Measurements from ENCODE around the gene MTMR12. TPM values are rescaled to one million over a fixed set of nuclear protein-coding genes. Genes with fewer than 3 reads are reported as not detected.
A peak's percentile ranks its signal among the peaks of the same experiment; 100 is the strongest.

MTMR12 gene
- total RNA-seq, 4 donors from 2014 or later = 35.8 to 40.0 (median 38.1) TPM

DNA sequence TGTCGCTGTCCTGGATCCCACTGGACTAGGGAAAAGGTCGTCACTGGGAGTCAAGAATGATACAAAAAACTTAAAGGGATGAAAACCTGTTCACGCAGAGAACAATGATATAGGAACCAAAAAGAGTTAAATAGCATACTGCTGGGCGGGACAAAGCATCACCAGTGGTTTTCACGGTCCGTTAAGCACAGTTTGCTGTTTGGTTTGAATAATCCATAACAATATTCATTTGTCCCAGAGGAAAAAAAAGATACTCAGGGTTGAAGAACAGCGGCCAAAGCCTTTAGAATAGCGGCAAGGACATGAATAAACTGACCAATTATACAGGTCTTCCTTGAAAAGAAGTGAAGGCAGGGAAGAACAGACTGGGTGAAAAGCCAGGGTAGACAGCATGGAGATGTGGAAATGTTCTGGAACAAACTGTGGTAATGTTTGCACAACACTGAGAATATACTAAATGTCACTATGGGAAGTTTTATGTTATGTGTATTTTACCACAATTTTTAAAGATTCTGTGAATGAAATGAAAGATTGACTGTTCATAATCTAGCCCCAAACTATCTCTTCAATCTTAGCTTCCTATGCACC, 60.8 kb downstream of the MTMR12 start:
- TF ChIP-seq POLR2A (IDR thresholded peaks at IDR 0.05) (no peak), EP300 (IDR thresholded peaks at IDR 0.05) (no peak)
- TF ChIP-seq, protein P1, sequence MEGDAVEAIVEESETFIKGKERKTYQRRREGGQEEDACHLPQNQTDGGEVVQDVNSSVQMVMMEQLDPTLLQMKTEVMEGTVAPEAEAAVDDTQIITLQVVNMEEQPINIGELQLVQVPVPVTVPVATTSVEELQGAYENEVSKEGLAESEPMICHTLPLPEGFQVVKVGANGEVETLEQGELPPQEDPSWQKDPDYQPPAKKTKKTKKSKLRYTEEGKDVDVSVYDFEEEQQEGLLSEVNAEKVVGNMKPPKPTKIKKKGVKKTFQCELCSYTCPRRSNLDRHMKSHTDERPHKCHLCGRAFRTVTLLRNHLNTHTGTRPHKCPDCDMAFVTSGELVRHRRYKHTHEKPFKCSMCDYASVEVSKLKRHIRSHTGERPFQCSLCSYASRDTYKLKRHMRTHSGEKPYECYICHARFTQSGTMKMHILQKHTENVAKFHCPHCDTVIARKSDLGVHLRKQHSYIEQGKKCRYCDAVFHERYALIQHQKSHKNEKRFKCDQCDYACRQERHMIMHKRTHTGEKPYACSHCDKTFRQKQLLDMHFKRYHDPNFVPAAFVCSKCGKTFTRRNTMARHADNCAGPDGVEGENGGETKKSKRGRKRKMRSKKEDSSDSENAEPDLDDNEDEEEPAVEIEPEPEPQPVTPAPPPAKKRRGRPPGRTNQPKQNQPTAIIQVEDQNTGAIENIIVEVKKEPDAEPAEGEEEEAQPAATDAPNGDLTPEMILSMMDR (IDR thresholded peaks at IDR 0.05) = no peak
- H3K9me3 ChIP-seq = no peaks in the 10 kb centered on the region
- no peaks in the 10 kb centered on the region for H3K27me3 ChIP-seq
- H3K4me1 ChIP-seq = peaks cover 0 to 13% (median 0%) of the 10 kb centered on the region in 4 donors
- 62 to 70% methylated on average over 8 of the region's 8 CpGs for WGBS, 2 donors
- H3K27ac ChIP-seq = no peak overlapping the region
- no peak overlapping the region for H3K4me3 ChIP-seq
- H3K36me3 ChIP-seq = peaks cover 0 to 79% (median 13%) of the 10 kb centered on the region in 3 donors
- no peak for DNase-seq (ENCODE audit: low spot score in 2 of 2)

- TF ChIP-seq, protein P1 (IDR thresholded peaks at IDR 0.05) = no peak
- TF ChIP-seq EP300 (IDR thresholded peaks at IDR 0.05) (no peak), POLR2A (IDR thresholded peaks at IDR 0.05) (no peak)
- Histone ChIP-seq H3K9me3 (no peaks in the 10 kb centered on the region), H3K27me3 (no peaks in the 10 kb centered on the region), H3K27ac (no peak overlapping the region), H3K36me3 (peaks cover 0 to 92% (median 18%) of the 10 kb centered on the region in 3 donors), H3K4me1 (no peaks in the 10 kb centered on the region), H3K4me3 (no peak overlapping the region)
- 82 to 90% methylated on average over 2 of the region's 2 CpGs for WGBS, 2 donors
- DNase-seq (ENCODE audit: low spot score in 2 of 2) = no peak
Measured at GRCh38 chr5:32249668-32250067, 63.1 kb downstream of the MTMR12 start.

GRCh38 chr5:32245742-32246141, 67.0 kb downstream of the MTMR12 start:
- H3K9me3 ChIP-seq = no peaks in the 10 kb centered on the region
- H3K27ac ChIP-seq = no peak overlapping the region
- TF ChIP-seq POLR2A (IDR thresholded peaks at IDR 0.05) (no peak), EP300 (IDR thresholded peaks at IDR 0.05) (no peak)
- TF ChIP-seq, protein P1 (IDR thresholded peaks at IDR 0.05) = no peak
- H3K4me3 ChIP-seq = no peak overlapping the region
- H3K4me1 ChIP-seq = peaks cover 0 to 6% (median 0%) of the 10 kb centered on the region in 4 donors
- no peak for DNase-seq (ENCODE audit: low spot score in 2 of 2)
- WGBS, 2 donors = 97 to 100% methylated on average over 1 of the region's 1 CpG
- H3K36me3 ChIP-seq = peaks cover 0 to 95% (median 16%) of the 10 kb centered on the region in 3 donors
- H3K27me3 ChIP-seq = no peaks in the 10 kb centered on the region

DNA sequence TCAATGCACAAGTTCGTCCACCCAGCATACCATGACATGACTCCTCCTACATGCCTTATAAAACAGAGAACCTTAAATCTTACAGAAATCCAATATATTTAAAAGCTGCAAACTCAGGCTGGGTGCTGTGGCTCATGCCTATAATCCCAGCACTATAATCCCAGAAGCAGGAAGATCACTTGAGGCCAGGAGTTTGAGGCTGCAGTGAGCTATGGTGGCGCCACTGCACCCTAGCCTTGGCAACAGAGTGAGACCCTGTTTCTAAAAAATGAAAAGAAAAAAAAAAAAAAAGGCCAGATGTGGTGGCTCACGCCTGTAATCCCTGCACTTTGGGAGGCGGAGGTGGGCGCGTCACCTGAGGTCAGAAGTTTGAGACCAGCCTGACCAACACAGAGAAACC, 68.7 kb downstream of the MTMR12 start:
- DNase-seq (ENCODE audit: low spot score in 2 of 2) = no peak
- 90 to 95% methylated on average over 6 of the region's 6 CpGs for WGBS, 2 donors
- Histone ChIP-seq H3K4me1 (peaks cover 0 to 6% (median 0%) of the 10 kb centered on the region in 4 donors), H3K36me3 (peaks cover 0 to 97% (median 21%) of the 10 kb centered on the region in 3 donors), H3K9me3 (no peaks in the 10 kb centered on the region), H3K4me3 (no peak overlapping the region), H3K27me3 (no peaks in the 10 kb centered on the region), H3K27ac (no peak overlapping the region)
- TF ChIP-seq EP300 (IDR thresholded peaks at IDR 0.05) (no peak), POLR2A (IDR thresholded peaks at IDR 0.05) (no peak)
- TF ChIP-seq, protein P1 (IDR thresholded peaks at IDR 0.05) = no peak

DNA sequence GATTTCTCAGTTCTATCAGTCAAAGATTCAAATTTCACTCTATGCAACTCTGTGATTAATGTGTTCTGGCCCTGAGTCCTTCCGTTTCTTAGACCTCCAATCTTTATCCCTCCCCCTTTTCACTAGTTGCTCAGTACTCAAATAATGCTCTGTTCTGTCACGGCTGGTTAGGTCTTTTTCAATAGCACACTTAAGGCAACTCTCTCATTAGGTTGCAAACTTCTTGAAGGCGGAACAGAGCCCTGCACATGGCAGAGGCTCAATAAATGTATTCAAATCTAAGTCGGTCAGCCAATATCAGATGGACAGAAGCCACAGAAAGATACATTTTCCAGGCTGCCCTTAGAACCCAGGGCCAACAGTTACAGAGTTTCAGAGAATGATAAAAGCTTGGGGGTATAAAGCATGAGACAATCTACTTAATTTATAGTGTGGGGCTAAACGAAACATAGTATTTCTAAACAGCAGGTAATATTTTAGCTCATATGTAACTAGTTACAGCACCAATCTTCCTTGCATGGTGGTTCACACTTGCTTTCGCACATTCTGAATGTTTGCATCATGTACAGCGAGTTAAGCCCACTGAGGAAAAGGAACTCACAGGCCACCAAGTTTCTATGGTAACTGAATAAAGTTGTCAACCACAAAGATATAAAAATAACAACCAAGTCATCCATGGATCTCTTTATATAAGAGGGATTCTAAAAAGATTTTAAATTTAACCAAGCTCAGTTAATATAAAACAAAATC, 71.5 kb downstream of the MTMR12 start:
- Histone ChIP-seq H3K27ac (peak overlapping the region in 1 of 4 donors; percentile 16), H3K36me3 (peaks cover 0 to 96% (median 9%) of the 10 kb centered on the region in 3 donors), H3K9me3 (no peaks in the 10 kb centered on the region), H3K4me1 (peaks cover 0 to 6% (median 0%) of the 10 kb centered on the region in 4 donors), H3K4me3 (no peak overlapping the region), H3K27me3 (no peaks in the 10 kb centered on the region)
- TF ChIP-seq, protein P1 (IDR thresholded peaks at IDR 0.05) = no peak
- no peak for TF ChIP-seq POLR2A (IDR thresholded peaks at IDR 0.05)
- no peak for TF ChIP-seq EP300 (IDR thresholded peaks at IDR 0.05)
- no peak for DNase-seq (ENCODE audit: low spot score in 2 of 2)
- WGBS, 2 donors = 64 to 71% methylated on average over 7 of the region's 7 CpGs
